Stomach (tissue), 9 donors: Measurements from ENCODE around the gene SORCS2. TPM values are rescaled to one million over a fixed set of nuclear protein-coding genes. Genes with fewer than 3 reads are reported as not detected.

ENCODE experiments used
- DNase-seq, 2 donors: peaks; one replicate each; pipeline versions ENCODE4 v3.0.0 to v3.0.0-alpha.2; 2013 to 2019
- H3K27ac ChIP-seq, 5 donors: fragments of 200-600 bp in 4 of 5; sonication (generic) in 4 of 5; one replicate each; pipeline ENCODE4 v1.5.1; 2013 to 2019; ENCODE audit warnings: mild to moderate bottlenecking in 1 of 5, moderate library complexity in 1 of 5
- H3K27me3 ChIP-seq, 3 donors: fragments of 200-600 bp; sonication (generic); one replicate each; pipeline ENCODE4 v1.5.1; 2017 to 2019; ENCODE audit warnings: mixed run types in 1 of 3
- H3K36me3 ChIP-seq, 4 donors: fragments of 200-600 bp; sonication (generic); 1 replicate in 3 of 4; 2 replicates in 1 of 4; pipeline ENCODE4 v1.5.1; 2016 to 2019
- H3K4me1 ChIP-seq, 4 donors: fragments of 200-600 bp; sonication (generic); one replicate each; pipeline ENCODE4 v1.5.1; 2016 to 2019
- H3K4me3 ChIP-seq, 4 donors: fragments of 200-600 bp; sonication (generic) in 3 of 4; one replicate each; pipeline ENCODE4 v1.5.1; 2016 to 2019; ENCODE audit warnings: mild to moderate bottlenecking in 1 of 4
- H3K9me3 ChIP-seq, 4 donors: fragments of 200-600 bp; sonication (generic); one replicate each; pipeline ENCODE4 v1.5.1; 2016 to 2019
- CTCF ChIP-seq, 7 experiments: fragments of 450-650 bp in 4 of 7; fragments of 200-600 bp in 3 of 7; sonication (generic) in 3 of 7; IDR thresholded peaks; one replicate each; pipeline ENCODE4 v1.5.1; 2016 to 2019; ENCODE audit warnings: antibody characterized with exemption in 7 of 7, control low read depth in 2 of 7, mild to moderate bottlenecking in 1 of 7
- EP300 ChIP-seq: sonication (generic); formaldehyde crosslinking; IDR thresholded peaks from one replicate; pipeline ENCODE4 v1.6.1; 2017; ENCODE audit warnings: antibody characterized with exemption
- POLR2A ChIP-seq, 4 donors: fragments of 450-650 bp; IDR thresholded peaks; one replicate each; pipeline ENCODE4 v1.6.1; 2016; ENCODE audit warnings: antibody characterized with exemption in 4 of 4, control low read depth in 2 of 4, mild to moderate bottlenecking in 1 of 4, moderate library complexity in 1 of 4
- POLR2AphosphoS5 ChIP-seq, 3 donors: sonication (generic); formaldehyde crosslinking; IDR thresholded peaks; one replicate each; pipeline ENCODE4 v1.6.1; 2016; ENCODE audit warnings: antibody characterized with exemption in 3 of 3
- WGBS, 5 donors: extraction: QIAGEN DNeasy Blood & Tissue Kit in 3 of 5; methylation state at CpG; one replicate each; pipeline versions ENCODE4 v1.1.5 to v1.1.7; 2013 to 2018; 5-methylcytosine and 5-hydroxymethylcytosine counted together
- intact Hi-C: fragments of 100-400 bp; cut with DNase I; formaldehyde crosslinking; loops from one replicate; pipeline ENCODE4 v1.15.1; 2023; ENCODE audit warnings: low total_unique reads
- polyA plus RNA-seq, 3 donors: library from polyadenylated mRNA; stranded (reverse); fragments of 200-250 nt; gene quantifications; one replicate each; pipeline ENCODE4 v1.2.3, GENCODE V29; 2013
- total RNA-seq, 5 donors: library from RNA; depleted of rRNA; stranded (reverse); fragments of >200 nt; gene quantifications; one replicate each; pipeline versions ENCODE4 v1.1.0 to v1.2.3, GENCODE V29; 2014 to 2016
- donor health status: healthy with polysubstance abuse.
- donor health status: Bipolar disorder and iron deficiency.
- donor health status: healthy.

Gene SORCS2
- total and polyA plus RNA-seq, 8 donors, result under 0.01 to 13.0 (median 0.50) TPM; not detected in 1

- peak overlapping the region in 1 of 5 donors; percentile 43 for H3K27ac ChIP-seq
Measured at GRCh38 chr4:7761312-7761711, 569.0 kb downstream of the SORCS2 start.

GRCh38 chr4:7761720-7762119 is 569.4 kb downstream of the SORCS2 start:
- peaks cover 12 to 75% (median 66%) of the 10 kb centered on the region in 4 donors for H3K36me3 ChIP-seq
- no peaks in the 10 kb centered on the region for H3K9me3 ChIP-seq
- intact Hi-C loops, result no loop called here
- TF ChIP-seq EP300 (peak; percentile 35), POLR2A (IDR thresholded peaks at IDR 0.05) (no peak), CTCF (IDR thresholded peaks at IDR 0.05) (peak in 5 of 7 experiments; percentile 63 to 77 (median 73)), POLR2AphosphoS5 (IDR thresholded peaks at IDR 0.05) (peak in 2 of 3 donors; percentile 41 to 52)
- 26 to 31% (median 29%) methylated on average over 12 of the region's 12 CpGs for WGBS, 5 donors
- no peaks in the 10 kb centered on the region for H3K27me3 ChIP-seq
- no peaks in the 10 kb centered on the region for H3K4me1 ChIP-seq
- no peak overlapping the region for H3K4me3 ChIP-seq
- H3K27ac ChIP-seq, result peak overlapping the region in 2 of 5 donors; percentile 27 to 68
- DNase-seq, result peak; percentile 67 to 89

More at GRCh38 chr4:7761312-7761711, 569.0 kb downstream of the SORCS2 start:
- Histone ChIP-seq H3K9me3 (no peaks in the 10 kb centered on the region), H3K4me1 (no peaks in the 10 kb centered on the region), H3K4me3 (no peak overlapping the region), H3K36me3 (peaks cover 12 to 71% (median 63%) of the 10 kb centered on the region in 4 donors), H3K27me3 (no peaks in the 10 kb centered on the region)
- intact Hi-C loops, result no loop called here
- TF ChIP-seq EP300 (no peak), POLR2A (IDR thresholded peaks at IDR 0.05) (no peak), POLR2AphosphoS5 (IDR thresholded peaks at IDR 0.05) (no peak), CTCF (IDR thresholded peaks at IDR 0.05) (no peak)
- 88 to 92% (median 90%) methylated on average over 9 to 11 of the region's 11 CpGs for WGBS, 5 donors
- no peak for DNase-seq

GRCh38 chr4:7762376-7763030 is 570.2 kb downstream of the SORCS2 start:
- H3K27me3 ChIP-seq, result no peaks in the 10 kb centered on the region
- no peak for DNase-seq
- intact Hi-C loops, result no loop called here
- no peaks in the 10 kb centered on the region for H3K9me3 ChIP-seq
- TF ChIP-seq CTCF (IDR thresholded peaks at IDR 0.05), result no peak
- no peak for TF ChIP-seq EP300
- TF ChIP-seq POLR2A (IDR thresholded peaks at IDR 0.05), result no peak
- no peak for TF ChIP-seq POLR2AphosphoS5 (IDR thresholded peaks at IDR 0.05)
- no peaks in the 10 kb centered on the region for H3K4me1 ChIP-seq
- WGBS, 5 donors, result 77 to 87% (median 85%) methylated on average over 15 of the region's 15 CpGs
- no peak overlapping the region for H3K4me3 ChIP-seq
- H3K27ac ChIP-seq, result peak overlapping the region in 2 of 5 donors; percentile 27 to 68
- H3K36me3 ChIP-seq, result peaks cover 14 to 83% (median 74%) of the 10 kb centered on the region in 4 donors

- Histone ChIP-seq H3K36me3 (peaks cover 18 to 89% (median 78%) of the 10 kb centered on the region in 4 donors), H3K4me1 (no peaks in the 10 kb centered on the region), H3K27me3 (no peaks in the 10 kb centered on the region), H3K4me3 (no peak overlapping the region), H3K9me3 (no peaks in the 10 kb centered on the region), H3K27ac (peak overlapping the region in 1 of 5 donors; percentile 68)
- TF ChIP-seq EP300 (no peak), POLR2A (IDR thresholded peaks at IDR 0.05) (no peak), POLR2AphosphoS5 (IDR thresholded peaks at IDR 0.05) (no peak), CTCF (IDR thresholded peaks at IDR 0.05) (no peak)
- 84 to 94% (median 91%) methylated on average over 16 of the region's 16 CpGs for WGBS, 5 donors
- intact Hi-C loops, result no loop called here
- no peak for DNase-seq
Measured at GRCh38 chr4:7763106-7763505, 570.8 kb downstream of the SORCS2 start.
